K562 (cell line): Measurements from ENCODE around the gene FBXW12.
"Not testable (repeated sequence)": the region's sequence is repeated elsewhere in the genome, so short reads cannot be mapped to it uniquely, and the experiment has no call there.

ENCODE experiments used
- GTF2E2 ChIP-seq: fragments of 200-800 bp; sonication (Bioruptor generic); IDR thresholded peaks from 2 replicates; pipeline ENCODE4 v1.6.1; 2016; ENCODE audit warnings: missing genetic modification characterization, missing compliant biosample characterization
- SP2 ChIP-seq: IDR thresholded peaks from 2 replicates; pipeline ENCODE4 v1.6.1; 2011; ENCODE audit warnings: mild to moderate bottlenecking, low read depth, low read length, moderate library complexity; ENCODE audit not compliant: poor library complexity, severe bottlenecking; ENCODE audit errors: extremely low read depth
- ZNF263 ChIP-seq: sonication (generic); formaldehyde crosslinking; IDR thresholded peaks from 2 replicates; pipeline ENCODE4 v1.8.0; 2022; ENCODE audit warnings: mild to moderate bottlenecking, missing genetic modification reagents, borderline replicate concordance

DNA sequence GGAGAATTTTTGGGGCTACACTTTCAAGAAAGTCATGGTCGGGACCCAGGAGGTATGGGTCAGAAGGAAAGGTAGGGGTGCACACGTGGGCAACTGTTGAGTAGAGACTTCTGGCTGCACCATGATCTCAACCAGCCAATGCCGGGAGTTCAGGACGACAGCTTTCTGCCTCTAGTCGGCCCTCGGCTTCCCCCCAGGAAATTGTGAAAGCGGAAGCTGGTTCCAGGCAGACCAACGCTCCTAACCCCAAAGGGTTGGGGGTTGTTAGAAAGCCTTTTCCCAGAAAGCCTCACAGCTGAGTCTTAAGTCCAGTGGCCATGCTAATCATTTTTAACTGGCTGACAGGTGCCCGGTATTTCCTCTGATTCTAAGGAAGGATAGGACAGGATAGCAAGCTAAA, 36.7 kb upstream of the FBXW12 start:
- TF ChIP-seq SP2; ZNF263 (CRISPR knock-in tag); GTF2E2 (tag): not testable (repeated sequence)
